Testis (tissue), 2 donors: Measurements from ENCODE around the gene RIMBP2.

Experiments
- POLR2A ChIP-seq: fragments of 450-650 bp; IDR thresholded peaks from one replicate; pipeline ENCODE4 v1.6.1; 2017; ENCODE audit warnings: antibody characterized with exemption, mild to moderate bottlenecking, moderate library complexity
- TF ChIP-seq, protein P1 (sequence below), 3 experiments: fragments of 450-650 bp in 2 of 3; fragments of 200-600 bp in 1 of 3; sonication (generic) in 1 of 3; IDR thresholded peaks; one replicate each; pipeline ENCODE4 v1.5.1; 2016 to 2019; ENCODE audit warnings: antibody characterized with exemption in 3 of 3, mild to moderate bottlenecking in 2 of 3, moderate library complexity in 1 of 3

DNA sequence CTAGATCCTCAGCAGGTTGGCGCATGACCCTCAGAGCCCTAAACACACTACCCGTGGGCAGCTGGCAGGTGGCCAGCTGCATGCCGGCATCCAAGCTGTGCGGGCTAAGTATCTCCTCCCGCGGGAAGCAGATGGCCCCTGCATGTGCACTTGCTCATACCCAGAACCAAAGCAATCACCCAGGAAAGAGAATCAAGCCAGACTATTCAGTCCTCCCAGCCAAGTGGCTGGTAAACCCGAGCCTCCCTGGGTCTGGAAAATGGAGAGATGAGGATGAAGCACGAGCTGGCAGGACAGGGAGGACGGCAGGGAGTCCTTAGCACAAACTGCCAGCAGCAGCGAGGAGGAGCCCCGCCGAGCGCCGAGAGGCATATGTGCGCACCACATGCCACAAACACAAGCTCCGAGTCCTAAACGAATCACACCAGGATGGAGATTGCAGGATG is 139.7 kb downstream of the RIMBP2 start:
- TF ChIP-seq, protein P1, sequence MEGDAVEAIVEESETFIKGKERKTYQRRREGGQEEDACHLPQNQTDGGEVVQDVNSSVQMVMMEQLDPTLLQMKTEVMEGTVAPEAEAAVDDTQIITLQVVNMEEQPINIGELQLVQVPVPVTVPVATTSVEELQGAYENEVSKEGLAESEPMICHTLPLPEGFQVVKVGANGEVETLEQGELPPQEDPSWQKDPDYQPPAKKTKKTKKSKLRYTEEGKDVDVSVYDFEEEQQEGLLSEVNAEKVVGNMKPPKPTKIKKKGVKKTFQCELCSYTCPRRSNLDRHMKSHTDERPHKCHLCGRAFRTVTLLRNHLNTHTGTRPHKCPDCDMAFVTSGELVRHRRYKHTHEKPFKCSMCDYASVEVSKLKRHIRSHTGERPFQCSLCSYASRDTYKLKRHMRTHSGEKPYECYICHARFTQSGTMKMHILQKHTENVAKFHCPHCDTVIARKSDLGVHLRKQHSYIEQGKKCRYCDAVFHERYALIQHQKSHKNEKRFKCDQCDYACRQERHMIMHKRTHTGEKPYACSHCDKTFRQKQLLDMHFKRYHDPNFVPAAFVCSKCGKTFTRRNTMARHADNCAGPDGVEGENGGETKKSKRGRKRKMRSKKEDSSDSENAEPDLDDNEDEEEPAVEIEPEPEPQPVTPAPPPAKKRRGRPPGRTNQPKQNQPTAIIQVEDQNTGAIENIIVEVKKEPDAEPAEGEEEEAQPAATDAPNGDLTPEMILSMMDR (IDR thresholded peaks at IDR 0.05): no peak
- no peak for TF ChIP-seq POLR2A
